GM18873 (cell line): ENCODE results near the gene PDIA4.

Experiments
- ATAC-seq: cut with Tn5 transposase; IDR thresholded peaks from one replicate; pipeline ENCODE4 v1.9.1; 2021; ENCODE audit warnings: mild to moderate bottlenecking, moderate library complexity, moderate number of reproducible peaks; ENCODE audit not compliant: unreplicated experiment, low FRiP score

The PDIA4 gene

GRCh38 chr7:148975896-148976295, 52.4 kb downstream of the PDIA4 start:
- no peak for ATAC-seq

- no peak for ATAC-seq
Observed at GRCh38 chr7:148973256-148973655, 55.0 kb downstream of the PDIA4 start.

DNA sequence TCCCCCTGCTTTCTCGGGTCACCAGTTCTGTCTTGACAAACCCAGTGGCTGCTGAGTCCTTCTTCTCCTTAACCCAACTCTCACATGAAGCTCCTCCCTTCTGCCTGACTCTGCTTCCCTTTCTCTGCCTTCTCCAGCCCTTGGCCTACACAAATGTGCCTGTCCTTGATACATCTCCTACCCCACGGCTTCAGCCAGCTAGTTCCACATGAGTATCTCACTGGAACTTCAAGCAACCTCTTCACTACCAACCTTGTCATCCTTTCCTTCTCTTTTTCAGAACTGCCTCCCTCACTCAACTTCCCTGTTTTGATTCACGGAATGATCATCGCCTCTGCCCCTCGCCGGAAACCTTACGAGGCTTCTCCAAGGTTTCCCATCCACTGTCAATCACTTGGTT, 55.9 kb downstream of the PDIA4 start:
- no peak for ATAC-seq

- ATAC-seq, result no peak
Observed at GRCh38 chr7:148967602-148968001, 60.7 kb downstream of the PDIA4 start.

- no peak for ATAC-seq
Observed at GRCh38 chr7:148967032-148967372, 61.3 kb downstream of the PDIA4 start.

GRCh38 chr7:148964483-148965267, 63.6 kb downstream of the PDIA4 start:
- no peak for ATAC-seq

- no peak for ATAC-seq
Observed at GRCh38 chr7:148963583-148964482, 64.5 kb downstream of the PDIA4 start.

- ATAC-seq, result peak; percentile 53
Observed at GRCh38 chr7:148962823-148963582, 65.3 kb downstream of the PDIA4 start.

DNA sequence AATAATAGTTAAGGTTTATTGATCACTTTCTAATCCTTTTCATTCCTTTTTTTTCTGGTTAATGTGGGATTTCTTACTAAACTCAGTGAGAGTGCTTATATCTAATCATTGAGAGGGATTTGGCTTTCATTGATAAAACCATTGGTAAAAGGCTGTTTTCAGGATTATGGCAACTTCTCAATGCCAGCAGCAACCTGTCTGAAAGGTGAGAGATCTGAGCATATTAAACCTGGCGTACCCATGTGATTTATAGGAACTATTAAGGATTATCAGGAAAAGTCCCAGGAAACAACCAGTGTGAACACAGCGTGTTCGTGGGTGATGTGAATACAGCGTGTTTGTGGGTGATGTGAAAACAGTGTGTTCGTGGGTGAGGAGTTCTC, 65.9 kb downstream of the PDIA4 start:
- ATAC-seq, result no peak

GRCh38 chr7:148959726-148960125, 68.6 kb downstream of the PDIA4 start:
- no peak for ATAC-seq

DNA sequence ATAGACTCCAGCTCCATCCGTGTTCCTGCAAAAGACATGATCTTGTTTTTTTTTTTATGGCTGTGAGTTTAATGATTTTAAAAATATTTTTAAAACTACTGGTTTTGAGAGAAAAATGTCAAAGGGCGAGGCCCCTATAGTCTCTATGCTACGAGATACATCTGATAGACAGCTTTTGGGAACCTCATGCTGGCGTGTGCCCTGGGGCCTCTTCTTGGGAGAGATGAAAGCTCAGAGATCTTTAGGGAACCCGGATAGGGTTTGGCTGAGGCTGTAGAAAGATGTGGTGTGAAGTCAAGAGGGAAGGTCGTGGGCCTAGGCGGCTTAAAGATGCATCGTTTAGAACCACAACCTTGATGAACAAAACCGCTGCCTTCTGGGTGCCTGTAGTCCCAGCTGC, 70.2 kb downstream of the PDIA4 start:
- no peak for ATAC-seq

DNA sequence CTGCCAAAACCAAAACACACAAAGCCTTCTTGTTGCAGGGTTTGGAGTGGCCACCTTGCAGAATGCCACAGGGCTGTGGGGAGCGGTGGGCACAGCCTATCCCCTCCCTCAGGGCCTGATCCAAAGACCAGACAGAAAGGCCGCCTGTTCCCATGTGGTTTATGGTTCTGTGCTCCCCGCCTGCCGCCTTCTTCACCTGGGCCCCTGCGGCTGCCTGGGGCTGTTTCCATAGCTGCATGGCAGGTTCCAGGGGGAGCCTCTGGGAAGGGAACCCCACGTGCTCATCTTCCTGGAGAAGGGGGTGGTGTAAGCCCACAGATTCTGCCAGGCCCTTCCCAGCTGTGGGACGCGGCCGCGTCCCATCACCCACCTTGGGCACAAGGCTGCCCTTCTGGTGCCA, 73.5 kb downstream of the PDIA4 start:
- ATAC-seq, result no peak

- ATAC-seq, result no peak
Observed at GRCh38 chr7:148953676-148954075, 74.6 kb downstream of the PDIA4 start.
